Fibroblast of lung (primary cell): ENCODE results near the gene ZNF831.

ENCODE experiments used
- EZH2 ChIP-seq: IDR thresholded peaks from 2 replicates; pipeline ENCODE4 v1.5.1; 2012; ENCODE audit warnings: low read length, control low read depth, mild to moderate bottlenecking; ENCODE audit errors: missing control alignments
- TF ChIP-seq, protein P1 (sequence below), 2 donors: IDR thresholded peaks in 1 of 2; conservative IDR thresholded peaks in 1 of 2; 1 replicate in 1 of 2; 2 replicates in 1 of 2; pipeline ENCODE4 v1.5.1; 2011 to 2012; ENCODE audit warnings: low read length in 2 of 2, control low read depth in 1 of 2, inconsistent platforms in 1 of 2, low read depth in 1 of 2, mild to moderate bottlenecking in 1 of 2

DNA sequence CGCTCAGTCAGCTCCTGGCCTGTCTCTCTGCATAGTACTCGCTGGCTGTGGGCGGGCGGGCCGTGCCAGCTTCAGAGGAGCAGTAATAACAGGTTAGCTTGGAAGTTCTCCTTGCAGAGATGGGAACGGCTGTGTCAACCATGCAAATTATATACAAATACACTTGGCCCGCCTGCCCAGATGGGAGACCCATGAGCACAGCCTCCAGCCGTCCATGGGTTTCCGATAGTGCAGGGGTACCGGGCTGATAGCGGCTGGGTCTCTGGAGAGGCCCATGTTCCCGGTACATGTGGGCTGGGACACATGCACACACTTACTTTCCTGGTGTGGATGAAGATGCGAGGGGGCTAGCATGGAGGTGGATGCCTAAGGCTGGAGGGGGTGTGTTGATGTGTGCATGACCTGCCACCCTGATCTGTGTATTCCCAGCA, 12.8 kb upstream of the ZNF831 start:
- TF ChIP-seq, protein P1, sequence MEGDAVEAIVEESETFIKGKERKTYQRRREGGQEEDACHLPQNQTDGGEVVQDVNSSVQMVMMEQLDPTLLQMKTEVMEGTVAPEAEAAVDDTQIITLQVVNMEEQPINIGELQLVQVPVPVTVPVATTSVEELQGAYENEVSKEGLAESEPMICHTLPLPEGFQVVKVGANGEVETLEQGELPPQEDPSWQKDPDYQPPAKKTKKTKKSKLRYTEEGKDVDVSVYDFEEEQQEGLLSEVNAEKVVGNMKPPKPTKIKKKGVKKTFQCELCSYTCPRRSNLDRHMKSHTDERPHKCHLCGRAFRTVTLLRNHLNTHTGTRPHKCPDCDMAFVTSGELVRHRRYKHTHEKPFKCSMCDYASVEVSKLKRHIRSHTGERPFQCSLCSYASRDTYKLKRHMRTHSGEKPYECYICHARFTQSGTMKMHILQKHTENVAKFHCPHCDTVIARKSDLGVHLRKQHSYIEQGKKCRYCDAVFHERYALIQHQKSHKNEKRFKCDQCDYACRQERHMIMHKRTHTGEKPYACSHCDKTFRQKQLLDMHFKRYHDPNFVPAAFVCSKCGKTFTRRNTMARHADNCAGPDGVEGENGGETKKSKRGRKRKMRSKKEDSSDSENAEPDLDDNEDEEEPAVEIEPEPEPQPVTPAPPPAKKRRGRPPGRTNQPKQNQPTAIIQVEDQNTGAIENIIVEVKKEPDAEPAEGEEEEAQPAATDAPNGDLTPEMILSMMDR (conservative IDR thresholded peaks at IDR 0.05 in 1 of 2, IDR thresholded peaks at IDR 0.05 in 1 of 2; ENCODE audit: low read depth in 1 of 2, low read length in 2 of 2) = no peak
- no peak for TF ChIP-seq EZH2
